ENCODE measurements around the gene FIGNL1. TPM values are rescaled to one million over a fixed set of nuclear protein-coding genes. Genes with fewer than 3 reads are reported as not detected.

The FIGNL1 gene
- total and polyA plus RNA-seq, 2 donors (not counting 1 experiment from before 2014, with no cell fraction given): 3.6 to 24.5 TPM

- peak overlapping the region in 3 of 5 experiments; percentile 7 to 56 (median 34) for H3K4me3 ChIP-seq (ENCODE audit: control extremely low read depth in 1 of 5, extremely low read depth in 1 of 5, insufficient read depth in 1 of 5, low read depth in 2 of 5, low read length in 4 of 5)
- H3K4me1 ChIP-seq (ENCODE audit: control insufficient read depth in 2 of 2, insufficient read depth in 2 of 2, low read length in 2 of 2): peaks cover 9 to 10% of the 10 kb centered on the region in 2 donors
- no peaks in the 10 kb centered on the region for H4K20me1 ChIP-seq (ENCODE audit: control insufficient read depth, insufficient read depth, low read length, poor library complexity, severe bottlenecking)
- peak overlapping the region; percentile 54 for H3K4me3 Mint-ChIP-seq
- peak overlapping the region; percentile 83 for H3K4me2 ChIP-seq (replicated peaks; ENCODE audit: low read depth, low read length, poor library complexity, severe bottlenecking)
- no peaks in the 10 kb centered on the region for H3K27me3 ChIP-seq (replicated peaks in 1 of 4; ENCODE audit: control extremely low read depth in 1 of 4, control insufficient read depth in 3 of 4, insufficient read depth in 4 of 4, low read length in 3 of 4)
- POLR2A ChIA-PET: no interaction called here
- H3K4me1 Mint-ChIP-seq: peaks cover 9% of the 10 kb centered on the region
- peaks cover 5% of the 10 kb centered on the region for H3K27me3 Mint-ChIP-seq
- CTCF ChIA-PET: interaction anchor here (0.5 to 2.6 kb wide), 26 partner anchors 10 to 695 kb away, joined by 3 to 20 read pairs (median 4); partner anchors contain the start of gene ZPBP
- H3K79me2 ChIP-seq (ENCODE audit: control insufficient read depth, insufficient read depth, low read length): no peaks in the 10 kb centered on the region
- intact Hi-C loops (cut with micrococcal nuclease): loop anchor here (1.0 to 2.0 kb wide), 3 partner anchors 165 to 325 kb away; no protein-coding TSS in a partner anchor
- DNase-seq (peak; percentile 79), ATAC-seq (ENCODE audit: low read depth) (peak; percentile 94)
- peak overlapping the region; percentile 53 for H3K9ac ChIP-seq (ENCODE audit: low read length)
- no peaks in the 10 kb centered on the region for H3K36me3 ChIP-seq (replicated peaks in 1 of 2; ENCODE audit: control extremely low read depth in 1 of 2, control insufficient read depth in 1 of 2, extremely low read depth in 1 of 2, insufficient read depth in 2 of 2, low read length in 1 of 2)
- 11% methylated on average over 26 of the region's 30 CpGs for WGBS (ENCODE audit: insufficient coverage)
- no peaks in the 10 kb centered on the region for H3K9me3 Mint-ChIP-seq (ENCODE audit: insufficient read depth)
- no peak overlapping the region for H3K27ac ChIP-seq (ENCODE audit: low read length in 2 of 2)
- H2AFZ ChIP-seq (ENCODE audit: insufficient read depth, low read depth, low read length, poor library complexity, severe bottlenecking): peak overlapping the region; percentile 91
- no peaks in the 10 kb centered on the region for H3K9me3 ChIP-seq (ENCODE audit: control extremely low read depth in 1 of 3, control insufficient read depth in 2 of 3, insufficient read depth in 1 of 3, low read length in 2 of 3)
- no peak overlapping the region for H3K27ac Mint-ChIP-seq
- TF ChIP-seq EZH2 (IDR thresholded peaks at IDR 0.05; ENCODE audit: borderline replicate concordance, insufficient read depth, low read depth, low read length, poor library complexity, severe bottlenecking): no peak
- TF ChIP-seq CTCF (IDR thresholded peaks at IDR 0.05): peak; percentile 81
Observed at GRCh38 chr7:50467817-50468610, 17.9 kb upstream of the FIGNL1 start.

Measured in B cell (primary cell).